CD4-positive, alpha-beta T cell (primary cell): Measurements from ENCODE around the gene ARHGEF39. TPM values are rescaled to one million over a fixed set of nuclear protein-coding genes. Genes with fewer than 3 reads are reported as not detected.

Source experiments
- ATAC-seq: fragments of 200-7000 bp; cut with Tn5 transposase; one replicate; pipeline ENCODE4 v1.10.0; 2022; ENCODE audit warnings: mild to moderate bottlenecking; ENCODE audit not compliant: poor library complexity
- CTCF ChIA-PET: fragments of 350-600 bp; sonication (Branson Sonifier 250); formaldehyde crosslinking; loops from one replicate; lab custom pipeline; 2021; ENCODE audit warnings: antibody characterized with exemption, inconsistent platforms; lab: Charles Lee
- POLR2A ChIA-PET: fragments of 350-600 bp; sonication (Branson Sonifier 250); formaldehyde crosslinking; loops from one replicate; lab custom pipeline; 2021; ENCODE audit warnings: antibody characterized with exemption, inconsistent platforms; lab: Charles Lee
- DNase-seq, 14 experiments: peaks; one replicate each; pipeline ENCODE4 v3.0.0-alpha.2; 2013 to 2020; ENCODE audit warnings: mixed read lengths in 2 of 14
- H3K27ac ChIP-seq, 2 donors: one replicate each; pipeline versions ENCODE4 v1.5.1 to v1.7.0; 2013; ENCODE audit warnings: low read length in 2 of 2, low read depth in 1 of 2, mild to moderate bottlenecking in 1 of 2
- H3K27me3 ChIP-seq, 2 experiments: 1 replicate in 1 of 2; 2 replicates in 1 of 2; pipeline versions ENCODE4 v1.6.1 to v1.7.0; 2013; ENCODE audit warnings: low read length in 2 of 2, control low read depth in 1 of 2, mild to moderate bottlenecking in 1 of 2, moderate library complexity in 1 of 2; ENCODE audit not compliant: insufficient read depth in 2 of 2, control insufficient read depth in 1 of 2
- H3K36me3 ChIP-seq: one replicate; pipeline ENCODE4 v1.6.1; 2013; ENCODE audit warnings: low read length, control low read depth; ENCODE audit not compliant: insufficient read depth
- H3K4me1 ChIP-seq: one replicate; pipeline ENCODE4 v1.6.1; 2013; ENCODE audit warnings: low read length, control low read depth; ENCODE audit not compliant: insufficient read depth
- H3K4me3 ChIP-seq: one replicate; pipeline ENCODE4 v1.5.1; 2013; ENCODE audit warnings: mild to moderate bottlenecking, low read length, moderate library complexity
- H3K9me3 ChIP-seq, 2 experiments: 1 replicate in 1 of 2; 2 replicates in 1 of 2; pipeline versions ENCODE4 v1.6.1 to v1.7.0; 2013; ENCODE audit warnings: low read length in 2 of 2, mild to moderate bottlenecking in 2 of 2, control low read depth in 1 of 2, moderate library complexity in 1 of 2; ENCODE audit not compliant: control insufficient read depth in 1 of 2, insufficient read depth in 1 of 2
- H3K27ac Mint-ChIP-seq: one replicate; pipeline ENCODE4 v1.8.0; 2020; ENCODE audit warnings: mixed read lengths
- H3K27me3 Mint-ChIP-seq: one replicate; pipeline ENCODE4 v1.8.0; 2021; ENCODE audit warnings: mixed read lengths
- H3K36me3 Mint-ChIP-seq: one replicate; pipeline ENCODE4 v1.8.0; 2021; ENCODE audit warnings: low read depth, mixed read lengths
- H3K4me1 Mint-ChIP-seq: one replicate; pipeline ENCODE4 v1.8.0; 2021; ENCODE audit warnings: low read depth, mixed read lengths
- H3K4me3 Mint-ChIP-seq: one replicate; pipeline ENCODE4 v1.8.0; 2020; ENCODE audit warnings: mild to moderate bottlenecking, mixed read lengths
- H3K9me3 Mint-ChIP-seq: one replicate; pipeline ENCODE4 v1.8.0; 2020; ENCODE audit warnings: mixed read lengths
- intact Hi-C, 2 experiments: fragments of 100-400 bp; cut with DNase I in 1 of 2; cut with micrococcal nuclease in 1 of 2; formaldehyde crosslinking; loops; one replicate each; pipeline versions ENCODE4 v1.15.1 to v1.9.0; 2023 to 2025; cut with DNase I, micrococcal nuclease
- total RNA-seq, 174 experiments: library from RNA in 2 of 174; stranded (reverse) in 2 of 174; gene quantifications; one replicate each; pipeline ENCODE4 v1.2.3 and lab custom pipeline; 2021 to 2026
- TF ChIP-seq, protein P1 (sequence below): fragments of 200-600 bp; IDR thresholded peaks from one replicate; pipeline ENCODE4 v1.8.0; 2022; ENCODE audit warnings: antibody characterized with exemption, mild to moderate bottlenecking

ARHGEF39 gene
- total RNA-seq, 2 experiments from 2014 or later: 0.08 to 0.17 TPM

DNA sequence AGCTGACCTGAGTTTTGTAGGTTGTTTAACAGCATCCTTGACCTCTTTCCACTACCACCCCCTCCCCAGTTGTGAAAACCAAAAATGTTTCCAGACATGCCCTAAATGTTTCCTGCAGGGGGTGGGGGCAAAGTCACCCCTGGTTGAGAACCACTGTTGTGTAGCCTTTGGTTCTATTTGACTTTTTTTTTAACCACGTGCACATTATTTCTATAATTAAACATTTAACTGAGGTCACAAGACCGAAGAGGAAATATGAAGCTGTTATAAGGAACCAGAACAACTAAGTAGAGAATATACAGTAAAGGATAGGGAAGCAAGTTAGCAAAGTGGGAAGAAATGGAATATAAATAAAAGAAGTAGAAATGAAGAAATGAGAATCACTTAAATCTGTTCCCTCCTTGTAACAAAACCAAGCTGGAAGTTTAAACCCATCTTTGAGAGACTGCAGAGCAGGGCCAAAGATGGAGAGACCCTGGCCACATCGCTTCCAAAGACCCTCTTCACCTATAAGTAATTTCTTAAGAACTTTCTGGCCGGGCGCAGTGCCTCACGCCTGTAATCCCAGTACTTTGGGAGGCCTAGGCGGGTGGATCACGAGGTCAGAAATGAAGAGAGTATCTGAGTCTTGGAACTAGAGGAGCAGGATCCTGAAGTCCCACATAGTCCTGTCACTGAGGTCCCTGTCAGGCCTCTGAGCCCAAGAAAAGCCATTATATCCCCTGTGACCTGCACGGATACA lies 28.7 kb downstream of the ARHGEF39 start:
- no peaks in the 10 kb centered on the region for H3K27me3 Mint-ChIP-seq
- TF ChIP-seq, protein P1, sequence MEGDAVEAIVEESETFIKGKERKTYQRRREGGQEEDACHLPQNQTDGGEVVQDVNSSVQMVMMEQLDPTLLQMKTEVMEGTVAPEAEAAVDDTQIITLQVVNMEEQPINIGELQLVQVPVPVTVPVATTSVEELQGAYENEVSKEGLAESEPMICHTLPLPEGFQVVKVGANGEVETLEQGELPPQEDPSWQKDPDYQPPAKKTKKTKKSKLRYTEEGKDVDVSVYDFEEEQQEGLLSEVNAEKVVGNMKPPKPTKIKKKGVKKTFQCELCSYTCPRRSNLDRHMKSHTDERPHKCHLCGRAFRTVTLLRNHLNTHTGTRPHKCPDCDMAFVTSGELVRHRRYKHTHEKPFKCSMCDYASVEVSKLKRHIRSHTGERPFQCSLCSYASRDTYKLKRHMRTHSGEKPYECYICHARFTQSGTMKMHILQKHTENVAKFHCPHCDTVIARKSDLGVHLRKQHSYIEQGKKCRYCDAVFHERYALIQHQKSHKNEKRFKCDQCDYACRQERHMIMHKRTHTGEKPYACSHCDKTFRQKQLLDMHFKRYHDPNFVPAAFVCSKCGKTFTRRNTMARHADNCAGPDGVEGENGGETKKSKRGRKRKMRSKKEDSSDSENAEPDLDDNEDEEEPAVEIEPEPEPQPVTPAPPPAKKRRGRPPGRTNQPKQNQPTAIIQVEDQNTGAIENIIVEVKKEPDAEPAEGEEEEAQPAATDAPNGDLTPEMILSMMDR: no peak
- H3K4me1 Mint-ChIP-seq: peaks cover 59% of the 10 kb centered on the region
- POLR2A ChIA-PET: interaction anchor here (1.0 kb wide), 1 partner anchor 564 kb away, joined by 3 read pairs; the partner anchor contains the start of gene VCP
- H3K9me3 Mint-ChIP-seq: no peaks in the 10 kb centered on the region
- H3K4me3 Mint-ChIP-seq: no peak overlapping the region
- CTCF ChIA-PET: interaction anchor here (0.5 kb wide), 1 partner anchor 17 kb away, joined by 3 read pairs; no protein-coding TSS in a partner anchor
- no peak overlapping the region for H3K4me3 ChIP-seq
- H3K27ac ChIP-seq: no peak overlapping the region
- no peaks in the 10 kb centered on the region for H3K9me3 ChIP-seq
- no peaks in the 10 kb centered on the region for H3K36me3 ChIP-seq
- H3K36me3 Mint-ChIP-seq: peaks cover 8% of the 10 kb centered on the region
- intact Hi-C loops: no loop called here
- no peak for ATAC-seq
- peaks cover 32% of the 10 kb centered on the region for H3K4me1 ChIP-seq
- peak overlapping the region; percentile 60 for H3K27ac Mint-ChIP-seq
- H3K27me3 ChIP-seq: no peaks in the 10 kb centered on the region
- DNase-seq: peak in 1 of 14 experiments; percentile 21

GRCh38 chr9:35635730-35636129 lies 29.3 kb downstream of the ARHGEF39 start:
- peak overlapping the region; percentile 60 for H3K27ac Mint-ChIP-seq
- H3K36me3 Mint-ChIP-seq: peaks cover 8% of the 10 kb centered on the region
- H3K4me1 Mint-ChIP-seq: peaks cover 53% of the 10 kb centered on the region
- H3K9me3 Mint-ChIP-seq: no peaks in the 10 kb centered on the region
- DNase-seq (no peak), ATAC-seq (no peak)
- Histone ChIP-seq H3K27ac (no peak overlapping the region), H3K27me3 (no peaks in the 10 kb centered on the region), H3K4me1 (peaks cover 32% of the 10 kb centered on the region), H3K4me3 (no peak overlapping the region), H3K36me3 (no peaks in the 10 kb centered on the region), H3K9me3 (no peaks in the 10 kb centered on the region)
- CTCF ChIA-PET: interaction anchor here (0.5 kb wide), 1 partner anchor 18 kb away, joined by 3 read pairs; no protein-coding TSS in a partner anchor
- intact Hi-C loops: no loop called here
- TF ChIP-seq, protein P1: no peak
- POLR2A ChIA-PET: interaction anchor here (1.0 kb wide), 1 partner anchor 564 kb away, joined by 3 read pairs; the partner anchor contains the start of gene VCP
- no peak overlapping the region for H3K4me3 Mint-ChIP-seq
- no peaks in the 10 kb centered on the region for H3K27me3 Mint-ChIP-seq

GRCh38 chr9:35629597-35629996 lies 35.4 kb downstream of the ARHGEF39 start:
- TF ChIP-seq, protein P1: no peak
- no peaks in the 10 kb centered on the region for H3K36me3 Mint-ChIP-seq
- ChIA-PET CTCF (interaction anchor here (0.9 kb wide), 1 partner anchor 18 kb away, joined by 3 read pairs; no protein-coding TSS in a partner anchor), POLR2A (interaction anchor here (0.6 to 1.5 kb wide), 3 partner anchors 13 to 62 kb away, joined by 3 to 4 read pairs (median 4); no protein-coding TSS in a partner anchor)
- H3K27ac Mint-ChIP-seq: no peak overlapping the region
- H3K27ac ChIP-seq: no peak overlapping the region
- no peaks in the 10 kb centered on the region for H3K9me3 Mint-ChIP-seq
- H3K4me1 Mint-ChIP-seq: peaks cover 1% of the 10 kb centered on the region
- intact Hi-C loops: no loop called here
- no peak overlapping the region for H3K4me3 ChIP-seq
- H3K27me3 ChIP-seq: no peaks in the 10 kb centered on the region
- no peak overlapping the region for H3K4me3 Mint-ChIP-seq
- no peaks in the 10 kb centered on the region for H3K4me1 ChIP-seq
- ATAC-seq (no peak), DNase-seq (no peak)
- no peaks in the 10 kb centered on the region for H3K9me3 ChIP-seq
- H3K36me3 ChIP-seq: no peaks in the 10 kb centered on the region
- no peaks in the 10 kb centered on the region for H3K27me3 Mint-ChIP-seq
